Suprapubic skin (tissue), 4 donors: Measurements from ENCODE around the gene GLUL. TPM values are rescaled to one million over a fixed set of nuclear protein-coding genes. Genes with fewer than 3 reads are reported as not detected.

Source experiments
- DNase-seq, 2 donors: peaks; one replicate each; pipeline ENCODE4 v3.0.0-alpha.2; 2019; ENCODE audit warnings: low spot score in 2 of 2
- H3K27ac ChIP-seq: fragments of 200-600 bp; sonication (generic); one replicate; pipeline ENCODE4 v1.5.1; 2019
- H3K27me3 ChIP-seq: fragments of 200-600 bp; sonication (generic); one replicate; pipeline ENCODE4 v1.5.1; 2019
- H3K36me3 ChIP-seq: fragments of 200-600 bp; sonication (generic); one replicate; pipeline ENCODE4 v1.5.1; 2019
- H3K4me1 ChIP-seq: fragments of 200-600 bp; sonication (generic); one replicate; pipeline ENCODE4 v1.5.1; 2019
- H3K4me3 ChIP-seq: fragments of 200-600 bp; sonication (generic); one replicate; pipeline ENCODE4 v1.5.1; 2019; ENCODE audit warnings: mild to moderate bottlenecking
- H3K9me3 ChIP-seq: fragments of 200-600 bp; sonication (generic); one replicate; pipeline ENCODE4 v1.5.1; 2019
- CTCF ChIP-seq, 2 donors: fragments of 200-600 bp in 1 of 2; fragments of 450-650 bp in 1 of 2; sonication (generic) in 1 of 2; IDR thresholded peaks; one replicate each; pipeline ENCODE4 v1.5.1; 2016 to 2019; ENCODE audit warnings: antibody characterized with exemption in 2 of 2, mild to moderate bottlenecking in 1 of 2, moderate library complexity in 1 of 2
- EP300 ChIP-seq: sonication (generic); formaldehyde crosslinking; IDR thresholded peaks from one replicate; pipeline ENCODE4 v1.6.1; 2017; ENCODE audit warnings: antibody characterized with exemption
- POLR2A ChIP-seq, 2 donors: fragments of 450-650 bp; IDR thresholded peaks; one replicate each; pipeline ENCODE4 v1.6.1; 2017; ENCODE audit warnings: antibody characterized with exemption in 2 of 2, mild to moderate bottlenecking in 2 of 2, moderate library complexity in 2 of 2
- POLR2AphosphoS5 ChIP-seq, 3 donors: sonication (generic); formaldehyde crosslinking; IDR thresholded peaks; one replicate each; pipeline ENCODE4 v1.6.1; 2017; ENCODE audit warnings: antibody characterized with exemption in 3 of 3
- WGBS: methylation state at CpG from one replicate; pipeline ENCODE4 v1.1.5; 2018; 5-methylcytosine and 5-hydroxymethylcytosine counted together
- total RNA-seq, 4 donors: library from RNA; depleted of rRNA; stranded (reverse); fragments of >200 nt; gene quantifications; one replicate each; pipeline ENCODE4 v1.1.0, GENCODE V29; 2016

GLUL gene
- total RNA-seq, 4 donors from 2014 or later = 1,347 to 1,926 (median 1,666) TPM

GRCh38 chr1:182428043-182428442 is 36.5 kb upstream of the GLUL start:
- Histone ChIP-seq H3K4me1 (no peaks in the 10 kb centered on the region), H3K27me3 (no peaks in the 10 kb centered on the region), H3K36me3 (no peaks in the 10 kb centered on the region), H3K9me3 (no peaks in the 10 kb centered on the region), H3K4me3 (no peak overlapping the region), H3K27ac (no peak overlapping the region)
- no peak for DNase-seq
- TF ChIP-seq EP300 (no peak), POLR2AphosphoS5 (IDR thresholded peaks at IDR 0.05) (no peak), POLR2A (IDR thresholded peaks at IDR 0.05) (no peak)
- 93% methylated on average over 2 of the region's 2 CpGs for WGBS

- H3K36me3 ChIP-seq = no peaks in the 10 kb centered on the region
- no peak for DNase-seq
- no peaks in the 10 kb centered on the region for H3K4me1 ChIP-seq
- H3K4me3 ChIP-seq = no peak overlapping the region
- no peak overlapping the region for H3K27ac ChIP-seq
- no peaks in the 10 kb centered on the region for H3K27me3 ChIP-seq
- no peaks in the 10 kb centered on the region for H3K9me3 ChIP-seq
- no peak for TF ChIP-seq CTCF (IDR thresholded peaks at IDR 0.05)
- no peak for TF ChIP-seq POLR2AphosphoS5 (IDR thresholded peaks at IDR 0.05)
- TF ChIP-seq POLR2A (IDR thresholded peaks at IDR 0.05) = no peak
- TF ChIP-seq EP300 = no peak
- 84% methylated on average over 7 of the region's 7 CpGs for WGBS
Observed at GRCh38 chr1:182426442-182427430, 35.1 kb upstream of the GLUL start.

- 55% methylated on average over 1 of the region's 1 CpG for WGBS
- TF ChIP-seq POLR2AphosphoS5 (IDR thresholded peaks at IDR 0.05) (no peak), POLR2A (IDR thresholded peaks at IDR 0.05) (no peak), CTCF (IDR thresholded peaks at IDR 0.05) (no peak), EP300 (no peak)
Observed at GRCh38 chr1:182415789-182416188, 24.2 kb upstream of the GLUL start.

GRCh38 chr1:182413969-182414368 is 22.4 kb upstream of the GLUL start:
- Histone ChIP-seq H3K27me3 (peaks cover 11% of the 10 kb centered on the region), H3K27ac (no peak overlapping the region), H3K9me3 (no peaks in the 10 kb centered on the region), H3K36me3 (no peaks in the 10 kb centered on the region), H3K4me1 (peaks cover 2% of the 10 kb centered on the region), H3K4me3 (no peak overlapping the region)
- no peak for DNase-seq
- TF ChIP-seq POLR2AphosphoS5 (IDR thresholded peaks at IDR 0.05) = no peak
- TF ChIP-seq CTCF (IDR thresholded peaks at IDR 0.05) = no peak
- no peak for TF ChIP-seq EP300
- TF ChIP-seq POLR2A (IDR thresholded peaks at IDR 0.05) = no peak
- WGBS = 96% methylated on average over 6 of the region's 6 CpGs

More at GRCh38 chr1:182415789-182416188, 24.2 kb upstream of the GLUL start:
- Histone ChIP-seq H3K4me1 (peaks cover 2% of the 10 kb centered on the region), H3K36me3 (no peaks in the 10 kb centered on the region), H3K27me3 (peaks cover 10% of the 10 kb centered on the region), H3K4me3 (no peak overlapping the region), H3K9me3 (no peaks in the 10 kb centered on the region), H3K27ac (no peak overlapping the region)
- no peak for DNase-seq

- Histone ChIP-seq H3K4me3 (no peak overlapping the region), H3K4me1 (peaks cover 2% of the 10 kb centered on the region), H3K27ac (no peak overlapping the region), H3K9me3 (no peaks in the 10 kb centered on the region), H3K27me3 (peaks cover 16% of the 10 kb centered on the region), H3K36me3 (no peaks in the 10 kb centered on the region)
- 60% methylated on average over 3 of the region's 3 CpGs for WGBS
- DNase-seq = no peak
- no peak for TF ChIP-seq EP300
- TF ChIP-seq POLR2A (IDR thresholded peaks at IDR 0.05) = no peak
Observed at GRCh38 chr1:182413486-182413885, 21.9 kb upstream of the GLUL start.

- WGBS = 30% methylated on average over 1 of the region's 1 CpG
- H3K36me3 ChIP-seq = no peaks in the 10 kb centered on the region
Observed at GRCh38 chr1:182410620-182411273, 19.2 kb upstream of the GLUL start.

More at GRCh38 chr1:182410620-182411273, 19.2 kb upstream of the GLUL start:
- TF ChIP-seq CTCF (IDR thresholded peaks at IDR 0.05) (no peak), POLR2A (IDR thresholded peaks at IDR 0.05) (no peak), EP300 (no peak), POLR2AphosphoS5 (IDR thresholded peaks at IDR 0.05) (no peak)
- Histone ChIP-seq H3K4me1 (peaks cover 2% of the 10 kb centered on the region), H3K27me3 (peaks cover 14% of the 10 kb centered on the region), H3K9me3 (no peaks in the 10 kb centered on the region), H3K4me3 (no peak overlapping the region), H3K27ac (no peak overlapping the region)
- no peak for DNase-seq
